Stimulated activated CD8-positive, alpha-beta memory T cell treated with anti-CD3 and anti-CD28 coated beads, Interleukin-12 subunit alpha, Interleukin-12 subunit beta, amount 100 ng/mL, for 1 hour (primary cell): ENCODE measurements around the gene IRF2BP2.

ENCODE experiments used
- DNase-seq: peaks from one replicate; pipeline ENCODE4 v3.0.0-alpha.2; 2020; ENCODE audit warnings: low read depth

Gene IRF2BP2

DNA sequence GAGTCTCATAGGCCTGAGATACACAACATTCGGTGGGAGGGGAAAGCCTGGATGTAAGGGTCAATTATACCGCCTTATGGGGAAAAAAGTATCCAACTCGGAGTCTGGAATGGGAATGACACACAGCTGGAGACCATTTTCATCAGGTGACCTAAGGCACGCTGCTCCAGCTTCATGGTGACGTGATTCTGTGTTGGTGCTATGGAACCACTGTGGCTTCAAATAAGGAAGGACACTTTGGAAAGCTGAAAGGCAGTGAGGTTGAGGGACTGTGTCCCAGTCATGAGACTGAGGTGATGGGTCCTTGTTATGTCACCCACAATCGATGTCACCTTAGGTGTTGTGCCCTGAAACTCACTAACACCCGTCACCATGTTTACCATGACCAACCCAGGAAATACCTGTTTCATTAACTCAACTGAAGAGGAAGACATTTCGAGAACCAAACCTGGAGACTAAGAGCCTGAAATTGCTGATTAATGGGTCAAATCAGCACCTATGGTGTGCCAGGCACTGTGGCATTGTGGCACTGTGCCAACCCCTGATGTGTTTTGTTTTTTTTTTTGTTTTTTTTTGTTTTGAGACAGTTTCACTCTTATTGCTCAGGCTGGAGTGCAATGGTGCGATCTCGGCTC is 54.5 kb downstream of the IRF2BP2 start:
- no peak for DNase-seq

DNA sequence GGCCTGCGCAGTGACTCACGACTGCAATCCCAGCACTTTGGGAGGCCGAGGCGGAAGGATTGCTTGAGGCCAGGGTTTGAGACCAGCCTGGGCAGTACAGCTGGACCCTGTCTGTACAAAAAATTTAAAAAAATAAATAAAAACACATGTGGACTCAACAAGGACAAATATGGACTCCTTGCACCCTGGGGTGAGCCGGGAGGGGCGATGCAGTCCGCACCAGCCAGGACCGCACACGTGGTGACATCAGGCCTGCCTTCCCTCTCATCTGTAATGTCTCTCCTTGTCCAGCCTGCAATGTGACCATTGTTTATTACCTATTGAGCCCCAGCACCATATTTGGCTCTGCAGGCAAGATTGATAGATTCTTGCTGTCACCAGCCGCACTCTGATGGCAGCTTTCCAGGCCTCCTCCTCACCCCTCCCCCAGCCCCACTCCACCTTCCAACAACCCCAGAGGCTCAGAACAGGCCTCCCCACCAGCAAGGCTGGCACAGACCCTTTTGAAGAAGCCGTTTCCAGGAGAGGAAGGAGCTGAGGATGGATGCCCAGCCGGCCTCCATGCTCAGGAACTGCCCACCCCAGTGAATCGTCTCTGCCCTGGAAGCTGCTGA is 55.2 kb downstream of the IRF2BP2 start:
- no peak for DNase-seq
